Lung (tissue), 12 donors: ENCODE results near the gene WHRN. TPM values are rescaled to one million over a fixed set of nuclear protein-coding genes. Genes with fewer than 3 reads are reported as not detected.

Experiments used
- ATAC-seq: fragments of 200-7000 bp; cut with Tn5 transposase; one replicate; pipeline ENCODE4 v1.9.1; 2020; ENCODE audit warnings: moderate number of reproducible peaks; ENCODE audit not compliant: insufficient read depth, low FRiP score
- DNase-seq, 3 donors: peaks; one replicate each; pipeline ENCODE4 v3.0.0-alpha.2; 2013 to 2017
- H3K27ac ChIP-seq, 2 donors: one replicate each; pipeline ENCODE4 v1.5.1; 2013; ENCODE audit warnings: mild to moderate bottlenecking in 2 of 2, moderate library complexity in 2 of 2, control low read depth in 1 of 2, inconsistent platforms in 1 of 2, low read depth in 1 of 2, low read length in 1 of 2
- H3K27me3 ChIP-seq, 3 donors: one replicate each; pipeline ENCODE4 v1.5.1; 2013; ENCODE audit warnings: low read length in 2 of 3; ENCODE audit not compliant: control insufficient read depth in 3 of 3, insufficient read depth in 3 of 3
- H3K36me3 ChIP-seq, 4 donors: one replicate each; pipeline ENCODE4 v1.5.1; 2013; ENCODE audit warnings: low read length in 4 of 4, mild to moderate bottlenecking in 1 of 4, moderate library complexity in 1 of 4; ENCODE audit not compliant: control insufficient read depth in 4 of 4, insufficient read depth in 4 of 4
- H3K4me1 ChIP-seq, 5 donors: one replicate each; pipeline ENCODE4 v1.5.1; 2013; ENCODE audit warnings: low read length in 5 of 5, mild to moderate bottlenecking in 2 of 5, moderate library complexity in 1 of 5; ENCODE audit not compliant: control insufficient read depth in 5 of 5, insufficient read depth in 5 of 5
- H3K4me3 ChIP-seq: one replicate; pipeline ENCODE4 v1.5.1; 2013; ENCODE audit warnings: mild to moderate bottlenecking, control low read depth, moderate library complexity
- H3K9ac ChIP-seq, 2 donors: one replicate each; pipeline ENCODE4 v1.5.1; 2013; ENCODE audit warnings: low read length in 2 of 2, control low read depth in 1 of 2; ENCODE audit not compliant: insufficient read depth in 1 of 2
- H3K9me3 ChIP-seq, 4 donors: one replicate each; pipeline ENCODE4 v1.5.1; 2013; ENCODE audit warnings: low read length in 3 of 4, mild to moderate bottlenecking in 1 of 4, moderate library complexity in 1 of 4; ENCODE audit not compliant: control insufficient read depth in 4 of 4, insufficient read depth in 3 of 4
- CTCF ChIP-seq: IDR thresholded peaks from 2 replicates; pipeline ENCODE4 v1.5.1; 2012; ENCODE audit warnings: mild to moderate bottlenecking; ENCODE audit errors: control extremely low read depth, extremely low read depth
- WGBS, 2 donors: extraction: QIAGEN DNeasy Blood & Tissue Kit; methylation state at CpG; one replicate each; pipeline ENCODE4 v1.1.7; 2013; 5-methylcytosine and 5-hydroxymethylcytosine counted together
- polyA plus RNA-seq, 2 donors: library from polyadenylated mRNA; stranded (reverse); fragments of 200-250 nt; gene quantifications; one replicate each; pipeline ENCODE4 v1.2.1, GENCODE V29; 2013
- total RNA-seq, 2 donors: library from RNA; depleted of rRNA in 1 of 2; stranded (reverse); fragments of >200 nt in 1 of 2; gene quantifications; one replicate each; pipeline ENCODE4 v1.2.1, GENCODE V29; 2014 to 2021
- donor health status: control.
- donor health status: control.
- donor health status: Bipolar disorder and iron deficiency.
- donor health status: healthy.
- donor health status: DM: yes; HTN: yes; CAD: no.

WHRN gene
- total and polyA plus RNA-seq, 4 donors, result 3.1 to 11.7 (median 5.6) TPM

GRCh38 chr9:114478871-114479270 lies 26.4 kb downstream of the WHRN start:
- H3K9me3 ChIP-seq, result no peaks in the 10 kb centered on the region
- H3K27ac ChIP-seq, result no peak overlapping the region
- 81 to 92% methylated on average over 6 of the region's 6 CpGs for WGBS, 2 donors
- no peak for TF ChIP-seq CTCF
- no peaks in the 10 kb centered on the region for H3K27me3 ChIP-seq
- DNase-seq, result no peak
- no peak overlapping the region for H3K9ac ChIP-seq
- ATAC-seq, result no peak
- no peak overlapping the region for H3K4me3 ChIP-seq
- peaks cover 0 to 2% (median 0%) of the 10 kb centered on the region in 4 donors for H3K36me3 ChIP-seq
- H3K4me1 ChIP-seq, result no peaks in the 10 kb centered on the region

- Histone ChIP-seq H3K4me1 (no peaks in the 10 kb centered on the region), H3K27ac (no peak overlapping the region), H3K9me3 (no peaks in the 10 kb centered on the region), H3K4me3 (no peak overlapping the region), H3K36me3 (peaks cover 0 to 2% (median 0%) of the 10 kb centered on the region in 4 donors), H3K27me3 (no peaks in the 10 kb centered on the region), H3K9ac (no peak overlapping the region)
- ATAC-seq (no peak), DNase-seq (no peak)
- no peak for TF ChIP-seq CTCF
- WGBS, 2 donors, result 93 to 94% methylated on average over 11 of the region's 11 CpGs
Measured at GRCh38 chr9:114478459-114478858, 26.8 kb downstream of the WHRN start.

- no peak for TF ChIP-seq CTCF
- H3K9me3 ChIP-seq, result no peaks in the 10 kb centered on the region
- H3K4me3 ChIP-seq, result no peak overlapping the region
- H3K4me1 ChIP-seq, result no peaks in the 10 kb centered on the region
- H3K27ac ChIP-seq, result no peak overlapping the region
- H3K36me3 ChIP-seq, result peaks cover 0 to 4% (median 1%) of the 10 kb centered on the region in 4 donors
- 87 to 93% methylated on average over 3 of the region's 3 CpGs for WGBS, 2 donors
- ATAC-seq, result no peak
- DNase-seq, result no peak
- H3K9ac ChIP-seq, result no peak overlapping the region
- H3K27me3 ChIP-seq, result no peaks in the 10 kb centered on the region
Measured at GRCh38 chr9:114477642-114478041, 27.6 kb downstream of the WHRN start.

- Histone ChIP-seq H3K9me3 (no peaks in the 10 kb centered on the region), H3K9ac (no peak overlapping the region), H3K27me3 (no peaks in the 10 kb centered on the region), H3K36me3 (peaks cover 0 to 5% (median 1%) of the 10 kb centered on the region in 4 donors), H3K4me1 (no peaks in the 10 kb centered on the region), H3K27ac (no peak overlapping the region), H3K4me3 (no peak overlapping the region)
- no peak for TF ChIP-seq CTCF
- no peak for DNase-seq
- ATAC-seq, result no peak
- 88 to 91% methylated on average over 9 of the region's 9 CpGs for WGBS, 2 donors
Measured at GRCh38 chr9:114476891-114477469, 28.3 kb downstream of the WHRN start.
